K562 (cell line): ENCODE data around the gene ATG4D. TPM values are rescaled to one million over a fixed set of nuclear protein-coding genes. Genes with fewer than 3 reads are reported as not detected.

Source experiments
- ATAC-seq: fragments of 200-7000 bp; cut with Tn5 transposase; 3 replicates; pipeline ENCODE4 v1.9.1; 2020; ENCODE audit warnings: moderate library complexity
- BruUV-seq: library from RNA; stranded (reverse); fragments of 400-500 nt; replicated peaks from 2 replicates; lab custom pipeline; 2021; lab: Mats Ljungman, UMichigan
- CTCF ChIA-PET: fragments of 300-600 bp; formaldehyde crosslinking; extraction: SDS; loops from one replicate; lab custom pipeline; 2021; ENCODE audit warnings: low intra/inter-chr PET ratio; lab: Yijun Ruan, JAX
- POLR2A ChIA-PET: fragments of 300-600, 350-650 bp; sonication (Branson Sonifier 250); formaldehyde crosslinking; extraction: SDS; loops from one replicate; lab custom pipeline; 2021; ENCODE audit warnings: antibody characterized with exemption, inconsistent platforms; lab: Yijun Ruan, JAX
- DNase-seq, 4 experiments: peaks; one replicate each; pipeline versions ENCODE4 v3.0.0 to v3.0.0-alpha.2; 2011 to 2018; ENCODE audit warnings: low spot score in 3 of 4, mixed read lengths in 3 of 4; ENCODE audit errors: extremely low read depth in 1 of 4
- FAIRE-seq: peaks from 2 replicates; lab custom pipeline; 2011; peaks lifted over from hg19 to GRCh38; lab: Jason Lieb, UNC
- H2AFZ ChIP-seq: 2 replicates; pipeline ENCODE4 v1.6.0; 2011; ENCODE audit warnings: low read depth, low read length, control low read depth, inconsistent platforms
- H3K27ac ChIP-seq: fragments of 200-600 bp; 3 replicates; pipeline ENCODE4 v1.8.0; 2011; ENCODE audit warnings: low read depth, mild to moderate bottlenecking, control low read depth, inconsistent platforms, low read length, moderate library complexity, mixed read lengths; ENCODE audit errors: extremely low read depth
- H3K27me3 ChIP-seq, 2 experiments: fragments of 300-600 bp in 1 of 2; 2 replicates in 1 of 2; 3 replicates in 1 of 2; pipeline versions ENCODE4 v1.6.0 to v1.8.0; 2011; ENCODE audit warnings: inconsistent platforms in 2 of 2, low read length in 2 of 2, mild to moderate bottlenecking in 1 of 2, mixed read lengths in 1 of 2, moderate library complexity in 1 of 2; ENCODE audit not compliant: control insufficient read depth in 2 of 2, insufficient read depth in 2 of 2
- H3K36me3 ChIP-seq: fragments of 300-600 bp; 3 replicates; pipeline ENCODE4 v1.8.0; 2011; ENCODE audit warnings: mild to moderate bottlenecking, low read length, inconsistent platforms; ENCODE audit not compliant: control insufficient read depth, insufficient read depth
- H3K4me1 ChIP-seq, 2 experiments: fragments of 200-600 bp in 1 of 2; replicated peaks in 1 of 2; 2 replicates in 1 of 2; 3 replicates in 1 of 2; pipeline versions ENCODE4 v1.5.1 to v1.8.0; 2011; ENCODE audit warnings: inconsistent platforms in 2 of 2, low read length in 2 of 2, mild to moderate bottlenecking in 1 of 2, mixed read lengths in 1 of 2, moderate library complexity in 1 of 2; ENCODE audit not compliant: control insufficient read depth in 2 of 2, insufficient read depth in 2 of 2
- H3K4me2 ChIP-seq: 2 replicates; pipeline ENCODE4 v1.6.1; 2011; ENCODE audit warnings: low read length, control low read depth, inconsistent platforms, mixed read lengths; ENCODE audit not compliant: insufficient read depth
- H3K4me3 ChIP-seq: fragments of 200-600 bp; sonication (generic), shearing (Covaris generic); 2 replicates; pipeline ENCODE4 v1.5.1; 2016; ENCODE audit warnings: control low read depth, inconsistent platforms
- H3K79me2 ChIP-seq: fragments of 200-600 bp; 3 replicates; pipeline ENCODE4 v1.8.0; 2011; ENCODE audit warnings: low read length, inconsistent platforms; ENCODE audit not compliant: control insufficient read depth, insufficient read depth
- H3K9ac ChIP-seq, 2 experiments: 2 replicates each; pipeline versions ENCODE4 v1.6.0 to v1.6.1; 2011; ENCODE audit warnings: low read depth in 2 of 2, low read length in 2 of 2, control low read depth in 1 of 2, inconsistent platforms in 1 of 2, mild to moderate bottlenecking in 1 of 2, mixed read lengths in 1 of 2; ENCODE audit not compliant: insufficient read depth in 1 of 2
- H3K9me1 ChIP-seq: one replicate; pipeline ENCODE4 v1.6.0; 2011; ENCODE audit warnings: inconsistent platforms, mild to moderate bottlenecking, low read length, moderate library complexity; ENCODE audit not compliant: control insufficient read depth, insufficient read depth
- H3K9me3 ChIP-seq: replicated peaks from 2 replicates; pipeline ENCODE4 v1.5.1; 2011; ENCODE audit warnings: low read depth, low read length, inconsistent platforms; ENCODE audit not compliant: control insufficient read depth, insufficient read depth
- H4K20me1 ChIP-seq: replicated peaks from 2 replicates; pipeline ENCODE4 v1.6.1; 2011; ENCODE audit warnings: low read length, inconsistent platforms, mixed read lengths; ENCODE audit not compliant: control insufficient read depth, insufficient read depth
- WGBS: fragments of 100-300 bp; shearing (Covaris generic); methylation state at CpG from one replicate; pipeline ENCODE4 v1.1.6; 2016; ENCODE audit warnings: low coverage, mixed read lengths; ENCODE audit not compliant: insufficient coverage; ENCODE audit errors: missing lambda C conversion rate; 5-methylcytosine and 5-hydroxymethylcytosine counted together
- in situ Hi-C: fragments of 300-500 bp; cut with MboI; formaldehyde crosslinking; loops from 4 replicates; pipeline ENCODE4 v1.15.0; 2018; ENCODE audit warnings: inconsistent platforms, mixed read lengths
- intact Hi-C: fragments of 100-400 bp; cut with micrococcal nuclease; formaldehyde crosslinking; loops from 2 replicates; pipeline ENCODE4 v1.14.2; 2022
- polyA plus RNA-seq, 8 experiments: library from polyadenylated mRNA; depleted of rRNA in 4 of 8; stranded (reverse) in 5 of 8; unstranded in 3 of 8; fragments of >200 nt; fragmentation: Nextera tagmentation in 2 of 8; fragmentation: Illumina TruSeq in 1 of 8; extraction: Ambion mirVana in 2 of 8; extraction: Trizol in 1 of 8; gene quantifications; 2 replicates each; pipeline versions ENCODE4 v1.2.1 to v1.2.3, GENCODE V29; 2011 to 2014; ENCODE audit warnings: inconsistent platforms in 1 of 8, missing spikeins in 1 of 8
- total RNA-seq, 7 experiments: library from RNA; depleted of rRNA in 6 of 7; stranded (reverse); fragments of >200 nt in 6 of 7; fragmentation: Illumina TruSeq in 2 of 7; extraction: Trizol in 2 of 7; gene quantifications; 2 replicates each; pipeline versions ENCODE4 v1.2.1 to v1.2.3, GENCODE V29; 2011 to 2021; ENCODE audit warnings: low replicate concordance in 1 of 7
- TF ChIP-seq, protein P1 (sequence below), 2 experiments: fragments of 450-650 bp; formaldehyde crosslinking in 1 of 2; IDR thresholded peaks; 2 replicates each; pipeline versions ENCODE4 v1.4.0 to v1.6.1; 2014 to 2020; ENCODE audit warnings: mild to moderate bottlenecking in 2 of 2, borderline replicate concordance in 1 of 2, low read depth in 1 of 2
- TF ChIP-seq, protein P2 (sequence below): IDR thresholded peaks from 2 replicates; pipeline ENCODE4 v1.6.1; 2011; ENCODE audit warnings: borderline replicate concordance, low read depth, mild to moderate bottlenecking, moderate library complexity, low read length; ENCODE audit not compliant: insufficient read depth, poor library complexity, severe bottlenecking

ATG4D gene
- total and polyA plus RNA-seq, 9 of the 15 experiments (the other 6 are each of a cell fraction or from before 2014, with no cell fraction given): 0.51 to 66.1 (median 22.9) TPM

DNA sequence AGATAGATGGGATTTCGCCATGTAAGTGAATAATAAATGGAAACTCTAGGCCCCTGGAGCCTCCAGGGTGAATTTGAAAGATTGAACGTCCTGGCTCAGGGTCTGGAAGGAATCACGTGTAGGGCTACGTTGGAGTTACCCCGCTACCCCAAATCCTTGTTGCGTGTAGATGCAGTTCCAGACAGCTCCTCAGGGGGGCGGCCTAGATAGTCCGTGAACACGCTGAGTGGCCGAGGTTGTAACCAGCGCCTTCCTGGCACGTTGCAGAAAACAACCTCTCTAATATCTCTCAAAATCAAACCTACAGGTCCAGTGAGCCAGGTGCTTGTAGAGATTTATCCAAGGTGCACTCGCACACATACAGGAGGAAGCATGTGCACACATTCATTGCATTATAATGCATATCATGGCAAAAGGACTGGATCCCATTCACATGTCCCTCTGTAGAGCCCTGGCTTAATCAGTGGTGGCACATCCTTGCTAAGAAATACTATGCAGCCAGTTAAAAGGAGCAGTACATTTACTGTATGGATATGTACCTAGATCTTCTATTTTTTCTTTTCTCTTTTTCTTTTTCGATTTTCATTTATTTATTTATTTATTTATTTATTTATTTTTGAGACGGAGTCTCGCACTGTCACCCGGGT is 38.0 kb upstream of the ATG4D start:
- Histone ChIP-seq H3K36me3 (peaks cover 4% of the 10 kb centered on the region; the same call in 1 of the 3 replicates), H4K20me1 (no peaks in the 10 kb centered on the region), H3K27me3 (no peaks in the 10 kb centered on the region), H3K27ac (no peak overlapping the region), H2AFZ (peak overlapping the region; percentile 79), H3K79me2 (peaks cover 28% of the 10 kb centered on the region), H3K9ac (no peak overlapping the region), H3K4me3 (no peak overlapping the region), H3K9me3 (no peaks in the 10 kb centered on the region), H3K4me2 (peak overlapping the region; percentile 32; the same call in 1 of the 2 replicates), H3K4me1 (peaks cover 3 to 41% of the 10 kb centered on the region in 2 experiments; a peak in 4 of 5 replicates), H3K9me1 (no peaks in the 10 kb centered on the region)
- ATAC-seq: peak; percentile 29
- in situ Hi-C loops: no loop called here
- whole genome bisulfite sequencing: 25% methylated on average over 16 of the region's 17 CpGs
- no TSS peak for BruUV-seq
- intact Hi-C loops: loop anchor here (5.0 kb wide), 1 partner anchor 37 kb away; the partner anchor contains the start of gene ATG4D
- FAIRE-seq: peak; percentile 84
- ChIA-PET CTCF (interaction anchor here (0.6 to 1.0 kb wide), 3 partner anchors 10 to 67 kb away, joined by 3 to 4 read pairs (median 3); partner anchors contain the start of gene S1PR5), POLR2A (interaction anchor here (0.6 to 1.0 kb wide), 4 partner anchors 9 to 29 kb away, joined by 3 read pairs; no protein-coding TSS in a partner anchor)
- peak; percentile 65 to 86 (median 70) for DNase-seq
- TF ChIP-seq, protein P1, sequence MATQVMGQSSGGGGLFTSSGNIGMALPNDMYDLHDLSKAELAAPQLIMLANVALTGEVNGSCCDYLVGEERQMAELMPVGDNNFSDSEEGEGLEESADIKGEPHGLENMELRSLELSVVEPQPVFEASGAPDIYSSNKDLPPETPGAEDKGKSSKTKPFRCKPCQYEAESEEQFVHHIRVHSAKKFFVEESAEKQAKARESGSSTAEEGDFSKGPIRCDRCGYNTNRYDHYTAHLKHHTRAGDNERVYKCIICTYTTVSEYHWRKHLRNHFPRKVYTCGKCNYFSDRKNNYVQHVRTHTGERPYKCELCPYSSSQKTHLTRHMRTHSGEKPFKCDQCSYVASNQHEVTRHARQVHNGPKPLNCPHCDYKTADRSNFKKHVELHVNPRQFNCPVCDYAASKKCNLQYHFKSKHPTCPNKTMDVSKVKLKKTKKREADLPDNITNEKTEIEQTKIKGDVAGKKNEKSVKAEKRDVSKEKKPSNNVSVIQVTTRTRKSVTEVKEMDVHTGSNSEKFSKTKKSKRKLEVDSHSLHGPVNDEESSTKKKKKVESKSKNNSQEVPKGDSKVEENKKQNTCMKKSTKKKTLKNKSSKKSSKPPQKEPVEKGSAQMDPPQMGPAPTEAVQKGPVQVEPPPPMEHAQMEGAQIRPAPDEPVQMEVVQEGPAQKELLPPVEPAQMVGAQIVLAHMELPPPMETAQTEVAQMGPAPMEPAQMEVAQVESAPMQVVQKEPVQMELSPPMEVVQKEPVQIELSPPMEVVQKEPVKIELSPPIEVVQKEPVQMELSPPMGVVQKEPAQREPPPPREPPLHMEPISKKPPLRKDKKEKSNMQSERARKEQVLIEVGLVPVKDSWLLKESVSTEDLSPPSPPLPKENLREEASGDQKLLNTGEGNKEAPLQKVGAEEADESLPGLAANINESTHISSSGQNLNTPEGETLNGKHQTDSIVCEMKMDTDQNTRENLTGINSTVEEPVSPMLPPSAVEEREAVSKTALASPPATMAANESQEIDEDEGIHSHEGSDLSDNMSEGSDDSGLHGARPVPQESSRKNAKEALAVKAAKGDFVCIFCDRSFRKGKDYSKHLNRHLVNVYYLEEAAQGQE (IDR thresholded peaks at IDR 0.05; ENCODE audit: borderline replicate concordance): peak; percentile 26; the same call in 1 of the 2 replicates
- TF ChIP-seq, protein P1 (CRISPR knock-in tag; IDR thresholded peaks at IDR 0.05; ENCODE audit: low read depth): no peak
- TF ChIP-seq, protein P2, sequence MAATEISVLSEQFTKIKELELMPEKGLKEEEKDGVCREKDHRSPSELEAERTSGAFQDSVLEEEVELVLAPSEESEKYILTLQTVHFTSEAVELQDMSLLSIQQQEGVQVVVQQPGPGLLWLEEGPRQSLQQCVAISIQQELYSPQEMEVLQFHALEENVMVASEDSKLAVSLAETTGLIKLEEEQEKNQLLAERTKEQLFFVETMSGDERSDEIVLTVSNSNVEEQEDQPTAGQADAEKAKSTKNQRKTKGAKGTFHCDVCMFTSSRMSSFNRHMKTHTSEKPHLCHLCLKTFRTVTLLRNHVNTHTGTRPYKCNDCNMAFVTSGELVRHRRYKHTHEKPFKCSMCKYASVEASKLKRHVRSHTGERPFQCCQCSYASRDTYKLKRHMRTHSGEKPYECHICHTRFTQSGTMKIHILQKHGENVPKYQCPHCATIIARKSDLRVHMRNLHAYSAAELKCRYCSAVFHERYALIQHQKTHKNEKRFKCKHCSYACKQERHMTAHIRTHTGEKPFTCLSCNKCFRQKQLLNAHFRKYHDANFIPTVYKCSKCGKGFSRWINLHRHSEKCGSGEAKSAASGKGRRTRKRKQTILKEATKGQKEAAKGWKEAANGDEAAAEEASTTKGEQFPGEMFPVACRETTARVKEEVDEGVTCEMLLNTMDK: peak; percentile 81
